PC-3 (cell line): ENCODE measurements around the gene ANTXR2. TPM values are rescaled to one million over a fixed set of nuclear protein-coding genes. Genes with fewer than 3 reads are reported as not detected.

Source experiments
- ATAC-seq: fragments of 200-7000 bp; cut with Tn5 transposase; 2 replicates; pipeline ENCODE4 v1.9.1; 2020; ENCODE audit warnings: mild to moderate bottlenecking, moderate library complexity
- BruUV-seq: library from RNA; stranded (reverse); fragments of 400-500 nt; replicated peaks from 2 replicates; lab custom pipeline; 2021; lab: Mats Ljungman, UMichigan
- CTCF ChIA-PET: fragments of 300-600 bp; sonication (Branson Sonifier 250); formaldehyde crosslinking; loops from one replicate; lab custom pipeline; 2022; ENCODE audit warnings: antibody characterized with exemption; lab: Charles Lee
- POLR2A ChIA-PET: fragments of 300-600 bp; sonication (Branson Sonifier 250); formaldehyde crosslinking; loops from one replicate; lab custom pipeline; 2022; ENCODE audit warnings: antibody characterized with exemption; ENCODE audit not compliant: unreplicated experiment; lab: Charles Lee
- DNase-seq: peaks from one replicate; pipeline ENCODE4 v3.0.0-alpha.2; 2015
- H2AFZ ChIP-seq: fragments of 300-600 bp; sonication (generic); 2 replicates; pipeline ENCODE4 v1.6.0; 2016; ENCODE audit warnings: antibody characterized with exemption, low read length
- H3F3A ChIP-seq: fragments of 300-600 bp; sonication (generic); one replicate; pipeline ENCODE4 v1.6.0; 2017; ENCODE audit warnings: antibody characterized with exemption, low read length, control low read depth, mild to moderate bottlenecking; ENCODE audit not compliant: unreplicated experiment
- H3K27ac ChIP-seq: fragments of 300-600 bp; sonication (generic); 2 replicates; pipeline ENCODE4 v1.5.1; 2016; ENCODE audit warnings: mild to moderate bottlenecking, low read length
- H3K27me3 ChIP-seq: fragments of 300-600 bp; sonication (generic); 2 replicates; pipeline ENCODE4 v1.6.1; 2016; ENCODE audit warnings: low read length, mixed read lengths
- H3K36me3 ChIP-seq: fragments of 300-600 bp; sonication (generic); 2 replicates; pipeline ENCODE4 v1.6.1; 2016; ENCODE audit warnings: low read depth, mixed run types, low read length, mixed read lengths
- H3K4me1 ChIP-seq: fragments of 300-600 bp; sonication (generic); 2 replicates; pipeline ENCODE4 v1.5.1; 2016; ENCODE audit warnings: low read length; ENCODE audit not compliant: insufficient read depth
- H3K4me2 ChIP-seq: fragments of 300-600 bp; sonication (generic); 2 replicates; pipeline ENCODE4 v1.6.0; 2016; ENCODE audit warnings: low read length
- H3K4me3 ChIP-seq: fragments of 300-600 bp; sonication (generic); 2 replicates; pipeline ENCODE4 v1.5.1; 2016; ENCODE audit warnings: mild to moderate bottlenecking, low read length, mixed read lengths
- H3K79me2 ChIP-seq: fragments of 300-600 bp; sonication (generic); 2 replicates; pipeline ENCODE4 v1.6.1; 2017; ENCODE audit warnings: low read length, mixed read lengths
- H3K9ac ChIP-seq: fragments of 300-600 bp; sonication (generic); 2 replicates; pipeline ENCODE4 v1.6.0; 2016; ENCODE audit warnings: mild to moderate bottlenecking, low read length
- H3K9me2 ChIP-seq: fragments of 300-600 bp; sonication (generic); replicated peaks from 2 replicates; pipeline ENCODE4 v1.6.1; 2016; ENCODE audit warnings: mixed run types, low read length, mixed read lengths
- H3K9me3 ChIP-seq: fragments of 300-600 bp; sonication (generic); 2 replicates; pipeline ENCODE4 v1.6.1; 2016; ENCODE audit warnings: low read length, mixed read lengths
- H4K20me1 ChIP-seq: fragments of 300-600 bp; sonication (generic); 2 replicates; pipeline ENCODE4 v1.6.1; 2016; ENCODE audit warnings: low read length, mixed read lengths
- EZH2 ChIP-seq: fragments of 300-600 bp; sonication (generic); IDR thresholded peaks from one replicate; pipeline ENCODE4 v1.6.1; 2017; ENCODE audit warnings: antibody characterized with exemption, mild to moderate bottlenecking, low read length; ENCODE audit not compliant: unreplicated experiment
- EZH2phosphoT487 ChIP-seq: fragments of 300-600 bp; sonication (generic); IDR thresholded peaks from 2 replicates; pipeline ENCODE4 v1.6.1; 2018; ENCODE audit warnings: mild to moderate bottlenecking, antibody characterized with exemption, low read length, borderline replicate concordance
- intact Hi-C: fragments of 100-400 bp; cut with micrococcal nuclease; formaldehyde crosslinking; loops from 2 replicates; pipeline ENCODE4 v1.9.0; 2023
- total RNA-seq: library from RNA; depleted of rRNA; stranded (reverse); fragments of >200 nt; gene quantifications from 2 replicates; pipeline ENCODE4 v1.2.3, GENCODE V29; 2014
- TF ChIP-seq, protein P1 (sequence below): fragments of 300-600 bp; sonication (generic); conservative IDR thresholded peaks from 2 replicates; pipeline ENCODE4 v1.5.1; 2017; ENCODE audit warnings: antibody characterized with exemption, low read depth, mild to moderate bottlenecking, low read length

The ANTXR2 gene
- total RNA-seq, 1 experiment from 2014 or later = 43.9 TPM

DNA sequence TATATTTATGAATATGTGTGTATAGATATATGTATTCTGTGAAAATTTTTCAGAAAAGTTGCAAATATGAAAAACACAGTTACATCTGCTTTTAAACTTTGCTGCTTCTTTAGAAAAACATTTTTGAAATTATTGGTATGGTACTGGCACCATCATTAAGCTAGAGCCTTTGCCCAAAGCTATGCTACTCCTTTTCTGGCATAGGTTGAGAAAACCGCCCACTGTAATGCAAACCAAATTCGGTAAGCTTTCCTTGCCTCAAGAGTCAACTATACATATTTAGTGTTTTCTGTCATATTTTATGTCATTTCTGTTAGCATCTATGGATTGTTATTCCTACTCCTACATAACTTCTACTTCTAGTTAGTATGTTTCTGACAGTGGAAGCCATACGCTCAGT lies 50.7 kb downstream of the ANTXR2 start:
- Histone ChIP-seq H3F3A (peaks cover 6% of the 10 kb centered on the region), H3K27ac (no peak overlapping the region), H3K9ac (no peak overlapping the region), H4K20me1 (no peaks in the 10 kb centered on the region), H3K9me3 (no peaks in the 10 kb centered on the region), H3K27me3 (no peaks in the 10 kb centered on the region), H3K4me2 (no peak overlapping the region), H2AFZ (no peak overlapping the region), H3K4me3 (no peak overlapping the region), H3K9me2 (no peaks in the 10 kb centered on the region), H3K4me1 (peaks cover 41% of the 10 kb centered on the region), H3K79me2 (no peaks in the 10 kb centered on the region), H3K36me3 (peaks cover 35% of the 10 kb centered on the region)
- DNase-seq (no peak), ATAC-seq (no peak)
- POLR2A ChIA-PET = no interaction called here
- TF ChIP-seq EZH2phosphoT487 (no peak), EZH2 (no peak)
- TF ChIP-seq, protein P1, sequence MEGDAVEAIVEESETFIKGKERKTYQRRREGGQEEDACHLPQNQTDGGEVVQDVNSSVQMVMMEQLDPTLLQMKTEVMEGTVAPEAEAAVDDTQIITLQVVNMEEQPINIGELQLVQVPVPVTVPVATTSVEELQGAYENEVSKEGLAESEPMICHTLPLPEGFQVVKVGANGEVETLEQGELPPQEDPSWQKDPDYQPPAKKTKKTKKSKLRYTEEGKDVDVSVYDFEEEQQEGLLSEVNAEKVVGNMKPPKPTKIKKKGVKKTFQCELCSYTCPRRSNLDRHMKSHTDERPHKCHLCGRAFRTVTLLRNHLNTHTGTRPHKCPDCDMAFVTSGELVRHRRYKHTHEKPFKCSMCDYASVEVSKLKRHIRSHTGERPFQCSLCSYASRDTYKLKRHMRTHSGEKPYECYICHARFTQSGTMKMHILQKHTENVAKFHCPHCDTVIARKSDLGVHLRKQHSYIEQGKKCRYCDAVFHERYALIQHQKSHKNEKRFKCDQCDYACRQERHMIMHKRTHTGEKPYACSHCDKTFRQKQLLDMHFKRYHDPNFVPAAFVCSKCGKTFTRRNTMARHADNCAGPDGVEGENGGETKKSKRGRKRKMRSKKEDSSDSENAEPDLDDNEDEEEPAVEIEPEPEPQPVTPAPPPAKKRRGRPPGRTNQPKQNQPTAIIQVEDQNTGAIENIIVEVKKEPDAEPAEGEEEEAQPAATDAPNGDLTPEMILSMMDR = no peak
- BruUV-seq = no TSS peak
- CTCF ChIA-PET = no interaction called here
- intact Hi-C loops = loop anchor here (10.0 kb wide), 1 partner anchor 293 kb away; no protein-coding TSS in a partner anchor

DNA sequence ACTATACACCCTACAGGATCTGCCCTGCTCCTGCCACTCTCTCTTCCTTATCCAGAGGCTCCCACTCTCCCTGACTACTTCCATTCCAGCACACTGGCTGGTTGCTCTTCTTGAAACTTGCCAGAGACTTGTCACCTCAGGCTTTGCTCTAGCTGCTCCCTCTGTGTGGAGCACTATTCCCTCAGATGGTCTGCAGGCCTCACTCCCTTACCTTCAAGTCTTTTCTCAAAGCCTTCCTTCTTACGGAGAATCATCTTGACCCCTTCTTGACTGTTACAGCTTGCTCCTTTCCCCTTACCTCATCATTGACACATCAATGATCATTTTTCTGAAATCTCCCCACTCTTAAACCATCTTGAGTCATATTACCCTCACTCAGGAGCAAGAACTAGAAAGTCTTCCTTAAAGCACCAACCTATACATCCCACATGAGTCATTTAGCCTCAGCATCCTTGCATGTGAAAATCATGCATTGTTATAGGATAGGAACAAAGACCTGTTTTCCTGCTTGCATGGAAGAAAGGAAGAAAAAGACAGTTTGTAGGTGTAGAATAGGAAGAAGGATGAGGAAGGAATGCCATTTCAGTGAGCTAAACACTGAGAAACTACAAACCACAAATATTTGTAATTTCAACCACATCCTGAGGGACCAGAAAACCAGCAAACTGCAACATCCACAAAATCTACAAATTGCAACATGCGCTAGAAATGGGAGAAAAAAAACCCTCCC lies 55.7 kb downstream of the ANTXR2 start:
- Histone ChIP-seq H3K4me2 (peak overlapping the region; percentile 72), H3K9ac (peak overlapping the region; percentile 66), H3K27me3 (no peaks in the 10 kb centered on the region), H3K4me1 (peaks cover 47% of the 10 kb centered on the region), H3F3A (peaks cover 11% of the 10 kb centered on the region), H3K36me3 (peaks cover 28% of the 10 kb centered on the region), H3K4me3 (0 out of 2 replicates have a peak overlapping the region, but pooled peaks have one; percentile 39), H3K79me2 (peaks cover 8% of the 10 kb centered on the region; the same call in 1 of the 2 replicates), H3K27ac (peak overlapping the region; percentile 96), H2AFZ (no peak overlapping the region), H3K9me2 (no peaks in the 10 kb centered on the region), H4K20me1 (no peaks in the 10 kb centered on the region), H3K9me3 (no peaks in the 10 kb centered on the region)
- ChIA-PET CTCF (interaction anchor here (0.6 kb wide), 1 partner anchor 183 kb away, joined by 3 read pairs; no protein-coding TSS in a partner anchor), POLR2A (interaction anchor here (0.5 kb wide), 1 partner anchor 315 kb away, joined by 6 read pairs; no protein-coding TSS in a partner anchor)
- BruUV-seq = TSS peak; percentile 3
- ATAC-seq (peak; percentile 85), DNase-seq (peak; percentile 91)
- intact Hi-C loops = no loop called here
- TF ChIP-seq, protein P1 = no peak
- no peak for TF ChIP-seq EZH2phosphoT487
- TF ChIP-seq EZH2 = no peak

DNA sequence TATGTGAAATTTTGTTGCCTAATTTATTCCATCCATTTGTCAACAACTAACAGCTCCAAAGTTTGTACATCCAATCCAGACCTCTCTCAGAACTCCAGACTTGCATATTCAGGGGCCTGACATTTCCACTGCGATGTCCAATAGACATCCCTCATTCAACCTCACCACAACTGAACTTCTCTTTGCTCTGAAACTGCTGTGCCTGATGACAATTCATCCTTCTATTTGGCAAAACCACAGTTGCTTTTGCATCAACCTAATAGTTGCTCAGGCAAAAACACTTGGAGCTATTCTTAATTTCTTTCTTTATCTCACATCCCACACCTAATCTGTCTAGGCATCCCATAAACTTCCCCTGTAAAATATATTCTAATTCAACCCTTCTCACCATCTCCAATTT lies 56.5 kb downstream of the ANTXR2 start:
- H3K27me3 ChIP-seq = no peaks in the 10 kb centered on the region
- intact Hi-C loops = no loop called here
- DNase-seq = no peak
- H3K4me3 ChIP-seq = no peak overlapping the region
- H3K27ac ChIP-seq = peak overlapping the region; percentile 96
- peaks cover 8% of the 10 kb centered on the region; the same call in 1 of the 2 replicates for H3K79me2 ChIP-seq
- peaks cover 39% of the 10 kb centered on the region for H3K4me1 ChIP-seq
- no peaks in the 10 kb centered on the region for H4K20me1 ChIP-seq
- ChIA-PET CTCF (no interaction called here), POLR2A (no interaction called here)
- H3K4me2 ChIP-seq = peak overlapping the region; percentile 52
- peaks cover 9% of the 10 kb centered on the region for H3F3A ChIP-seq
- peaks cover 28% of the 10 kb centered on the region for H3K36me3 ChIP-seq
- H3K9ac ChIP-seq = peak overlapping the region; percentile 64
- no TSS peak for BruUV-seq
- no peak overlapping the region for H2AFZ ChIP-seq
- TF ChIP-seq, protein P1 = no peak
- no peak for TF ChIP-seq EZH2phosphoT487
- TF ChIP-seq EZH2 = no peak
- H3K9me3 ChIP-seq = no peaks in the 10 kb centered on the region
- no peaks in the 10 kb centered on the region for H3K9me2 ChIP-seq
- no peak for ATAC-seq
